AG09319 (cell line): Measurements from ENCODE around the gene RAP1GAP2.

Source experiments
- DNase-seq: peaks from one replicate; pipeline ENCODE4 v3.0.0-alpha.2; 2010; ENCODE audit warnings: low read depth; ENCODE audit errors: extremely low read depth
- CTCF ChIP-seq: IDR thresholded peaks from 2 replicates; pipeline ENCODE4 v1.5.1; 2011; ENCODE audit warnings: low read depth, mild to moderate bottlenecking, inconsistent platforms, low read length, moderate library complexity

The RAP1GAP2 gene

GRCh38 chr17:2916461-2916860 lies 120.2 kb downstream of the RAP1GAP2 start:
- no peak for TF ChIP-seq CTCF
- no peak for DNase-seq

- TF ChIP-seq CTCF, result no peak
- DNase-seq, result no peak
Measured at GRCh38 chr17:2921443-2921842, 125.2 kb downstream of the RAP1GAP2 start.

- DNase-seq, result no peak
- no peak for TF ChIP-seq CTCF
Measured at GRCh38 chr17:2924211-2924610, 128.0 kb downstream of the RAP1GAP2 start.

- no peak for TF ChIP-seq CTCF
- no peak for DNase-seq
Measured at GRCh38 chr17:2925011-2925410, 128.8 kb downstream of the RAP1GAP2 start.

GRCh38 chr17:2926019-2926650 lies 129.9 kb downstream of the RAP1GAP2 start:
- no peak for TF ChIP-seq CTCF
- DNase-seq, result peak; percentile 36

- no peak for TF ChIP-seq CTCF
- no peak for DNase-seq
Measured at GRCh38 chr17:2928294-2928890, 132.2 kb downstream of the RAP1GAP2 start.

- TF ChIP-seq CTCF, result peak; percentile 58
- DNase-seq, result no peak
Measured at GRCh38 chr17:2929881-2930533, 133.8 kb downstream of the RAP1GAP2 start.
